ENCODE data around the gene TRIOBP. TPM values are rescaled to one million over a fixed set of nuclear protein-coding genes. Genes with fewer than 3 reads are reported as not detected.

The TRIOBP gene
- total and polyA plus RNA-seq, 7 donors: 51.7 to 140 (median 82.8) TPM

- H3K27ac ChIP-seq: no peak overlapping the region
- TF ChIP-seq POLR2AphosphoS5 (IDR thresholded peaks at IDR 0.05) (no peak), EP300 (IDR thresholded peaks at IDR 0.05) (no peak), POLR2A (IDR thresholded peaks at IDR 0.05) (no peak), CTCF (IDR thresholded peaks at IDR 0.05) (no peak)
- peaks cover 0 to 17% (median 13%) of the 10 kb centered on the region in 4 donors for H3K4me1 ChIP-seq
- no peaks in the 10 kb centered on the region for H3K27me3 ChIP-seq
- whole genome bisulfite sequencing, 2 donors: 94 to 95% methylated on average over 2 of the region's 2 CpGs
- no peak for DNase-seq
- H3K9me3 ChIP-seq: no peaks in the 10 kb centered on the region
- H3K4me3 ChIP-seq: no peak overlapping the region
- H3K36me3 ChIP-seq: peaks cover 0 to 20% (median 0%) of the 10 kb centered on the region in 4 donors
- intact Hi-C loops (cut with DNase I): no loop called here
Measured at GRCh38 chr22:37811867-37812266, 115.0 kb downstream of the TRIOBP start.

- H3K9me3 ChIP-seq: no peaks in the 10 kb centered on the region
- no peak overlapping the region for H3K27ac ChIP-seq
- peaks cover 0 to 20% (median 0%) of the 10 kb centered on the region in 4 donors for H3K36me3 ChIP-seq
- 94 to 96% methylated on average over 27 of the region's 27 CpGs for WGBS, 2 donors
- DNase-seq: no peak
- no peak for TF ChIP-seq CTCF (IDR thresholded peaks at IDR 0.05)
- TF ChIP-seq POLR2AphosphoS5 (IDR thresholded peaks at IDR 0.05): no peak
- no peak for TF ChIP-seq POLR2A (IDR thresholded peaks at IDR 0.05)
- TF ChIP-seq EP300 (IDR thresholded peaks at IDR 0.05): no peak
- H3K27me3 ChIP-seq: no peaks in the 10 kb centered on the region
- no peak overlapping the region for H3K4me3 ChIP-seq
- peaks cover 0 to 19% (median 14%) of the 10 kb centered on the region in 4 donors for H3K4me1 ChIP-seq
- intact Hi-C loops (cut with DNase I): no loop called here
Measured at GRCh38 chr22:37812869-37813678, 116.2 kb downstream of the TRIOBP start.

- H3K9me3 ChIP-seq: no peaks in the 10 kb centered on the region
- H3K27ac ChIP-seq: no peak overlapping the region
- DNase-seq: no peak
- WGBS, 2 donors: 89 to 93% methylated on average over 12 of the region's 12 CpGs
- H3K4me3 ChIP-seq: no peak overlapping the region
- intact Hi-C loops (cut with DNase I): no loop called here
- TF ChIP-seq POLR2AphosphoS5 (IDR thresholded peaks at IDR 0.05) (no peak), EP300 (IDR thresholded peaks at IDR 0.05) (no peak), POLR2A (IDR thresholded peaks at IDR 0.05) (no peak), CTCF (IDR thresholded peaks at IDR 0.05) (no peak)
- peaks cover 0 to 19% (median 16%) of the 10 kb centered on the region in 4 donors for H3K4me1 ChIP-seq
- peaks cover 0 to 20% (median 0%) of the 10 kb centered on the region in 4 donors for H3K36me3 ChIP-seq
- peaks cover 0 to 17% (median 6%) of the 10 kb centered on the region in 3 donors for H3K27me3 ChIP-seq
Measured at GRCh38 chr22:37815593-37815992, 118.7 kb downstream of the TRIOBP start.

GRCh38 chr22:37816543-37817180, 119.8 kb downstream of the TRIOBP start:
- 94 to 95% methylated on average over 23 of the region's 23 CpGs for WGBS, 2 donors
- peaks cover 0 to 19% (median 16%) of the 10 kb centered on the region in 4 donors for H3K4me1 ChIP-seq
- intact Hi-C loops (cut with DNase I): loop anchor here (1.0 kb wide), 1 partner anchor 149 kb away; no protein-coding TSS in a partner anchor
- H3K27me3 ChIP-seq: peaks cover 0 to 23% (median 6%) of the 10 kb centered on the region in 3 donors
- no peak overlapping the region for H3K4me3 ChIP-seq
- TF ChIP-seq POLR2A (IDR thresholded peaks at IDR 0.05) (no peak), POLR2AphosphoS5 (IDR thresholded peaks at IDR 0.05) (no peak), EP300 (IDR thresholded peaks at IDR 0.05) (no peak), CTCF (IDR thresholded peaks at IDR 0.05) (no peak)
- no peak for DNase-seq
- peaks cover 0 to 20% (median 0%) of the 10 kb centered on the region in 4 donors for H3K36me3 ChIP-seq
- no peaks in the 10 kb centered on the region for H3K9me3 ChIP-seq
- no peak overlapping the region for H3K27ac ChIP-seq
